Suprapubic skin (tissue), 4 donors: ENCODE measurements around the gene MCF2L2.

Source experiments
- EP300 ChIP-seq: sonication (generic); formaldehyde crosslinking; IDR thresholded peaks from one replicate; pipeline ENCODE4 v1.6.1; 2017; ENCODE audit warnings: antibody characterized with exemption
- POLR2AphosphoS5 ChIP-seq, 3 donors: sonication (generic); formaldehyde crosslinking; IDR thresholded peaks; one replicate each; pipeline ENCODE4 v1.6.1; 2017; ENCODE audit warnings: antibody characterized with exemption in 3 of 3
- TF ChIP-seq, protein P1 (sequence below), 2 donors: fragments of 200-600 bp in 1 of 2; fragments of 450-650 bp in 1 of 2; sonication (generic) in 1 of 2; IDR thresholded peaks; one replicate each; pipeline ENCODE4 v1.5.1; 2016 to 2019; ENCODE audit warnings: antibody characterized with exemption in 2 of 2, mild to moderate bottlenecking in 1 of 2, moderate library complexity in 1 of 2

DNA sequence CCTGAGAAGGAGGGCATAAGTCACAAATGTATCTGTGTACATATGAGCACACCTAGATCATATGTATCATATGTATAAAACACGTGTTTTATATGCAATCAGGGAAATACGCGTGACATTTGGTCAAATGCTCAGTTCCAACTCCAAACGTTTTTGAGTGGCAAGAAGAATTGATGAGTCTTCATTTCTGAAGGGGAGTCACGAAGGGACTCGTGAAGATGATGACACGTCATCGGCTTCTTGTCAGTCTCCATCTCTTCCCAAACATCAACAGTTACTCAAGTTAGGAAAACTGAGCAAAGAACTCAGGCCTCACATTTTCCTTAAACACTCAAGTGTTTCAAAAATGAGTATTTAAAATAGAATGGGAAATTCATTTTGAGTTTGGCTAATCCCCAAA, 95.9 kb downstream of the MCF2L2 start:
- TF ChIP-seq, protein P1, sequence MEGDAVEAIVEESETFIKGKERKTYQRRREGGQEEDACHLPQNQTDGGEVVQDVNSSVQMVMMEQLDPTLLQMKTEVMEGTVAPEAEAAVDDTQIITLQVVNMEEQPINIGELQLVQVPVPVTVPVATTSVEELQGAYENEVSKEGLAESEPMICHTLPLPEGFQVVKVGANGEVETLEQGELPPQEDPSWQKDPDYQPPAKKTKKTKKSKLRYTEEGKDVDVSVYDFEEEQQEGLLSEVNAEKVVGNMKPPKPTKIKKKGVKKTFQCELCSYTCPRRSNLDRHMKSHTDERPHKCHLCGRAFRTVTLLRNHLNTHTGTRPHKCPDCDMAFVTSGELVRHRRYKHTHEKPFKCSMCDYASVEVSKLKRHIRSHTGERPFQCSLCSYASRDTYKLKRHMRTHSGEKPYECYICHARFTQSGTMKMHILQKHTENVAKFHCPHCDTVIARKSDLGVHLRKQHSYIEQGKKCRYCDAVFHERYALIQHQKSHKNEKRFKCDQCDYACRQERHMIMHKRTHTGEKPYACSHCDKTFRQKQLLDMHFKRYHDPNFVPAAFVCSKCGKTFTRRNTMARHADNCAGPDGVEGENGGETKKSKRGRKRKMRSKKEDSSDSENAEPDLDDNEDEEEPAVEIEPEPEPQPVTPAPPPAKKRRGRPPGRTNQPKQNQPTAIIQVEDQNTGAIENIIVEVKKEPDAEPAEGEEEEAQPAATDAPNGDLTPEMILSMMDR (IDR thresholded peaks at IDR 0.05) = no peak
- TF ChIP-seq POLR2AphosphoS5 (IDR thresholded peaks at IDR 0.05) = no peak
- TF ChIP-seq EP300 = no peak
